ENCODE measurements around the gene CDRT4. TPM values are rescaled to one million over a fixed set of nuclear protein-coding genes. Genes with fewer than 3 reads are reported as not detected.

Gene CDRT4
- total RNA-seq, 1 experiment from 2014 or later: not detected

GRCh38 chr17:15393414-15393813 is 74.0 kb downstream of the CDRT4 start:
- no peak for DNase-seq (ENCODE audit: low spot score)

DNA sequence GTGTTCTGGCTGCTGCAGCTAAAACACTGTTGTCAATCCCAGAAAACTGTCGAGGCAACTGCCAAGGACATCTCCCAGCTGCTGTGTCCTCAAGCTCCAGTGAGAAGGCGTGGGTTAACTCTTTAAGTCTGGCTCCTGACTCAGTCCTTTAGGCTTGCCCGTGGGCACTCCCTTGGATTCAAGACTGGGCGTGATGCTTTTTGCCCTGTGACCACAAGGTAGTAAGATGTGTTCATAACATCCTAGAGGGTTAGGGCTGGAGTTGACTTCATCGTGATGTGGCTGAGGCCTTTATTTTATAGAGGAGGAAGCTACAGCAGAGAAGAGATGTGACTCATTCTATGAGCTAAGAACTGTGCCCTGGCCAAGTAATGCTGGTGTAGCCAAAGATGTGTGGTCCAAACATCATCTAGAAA is 75.1 kb downstream of the CDRT4 start:
- DNase-seq (ENCODE audit: low spot score): peak; percentile 84

DNA sequence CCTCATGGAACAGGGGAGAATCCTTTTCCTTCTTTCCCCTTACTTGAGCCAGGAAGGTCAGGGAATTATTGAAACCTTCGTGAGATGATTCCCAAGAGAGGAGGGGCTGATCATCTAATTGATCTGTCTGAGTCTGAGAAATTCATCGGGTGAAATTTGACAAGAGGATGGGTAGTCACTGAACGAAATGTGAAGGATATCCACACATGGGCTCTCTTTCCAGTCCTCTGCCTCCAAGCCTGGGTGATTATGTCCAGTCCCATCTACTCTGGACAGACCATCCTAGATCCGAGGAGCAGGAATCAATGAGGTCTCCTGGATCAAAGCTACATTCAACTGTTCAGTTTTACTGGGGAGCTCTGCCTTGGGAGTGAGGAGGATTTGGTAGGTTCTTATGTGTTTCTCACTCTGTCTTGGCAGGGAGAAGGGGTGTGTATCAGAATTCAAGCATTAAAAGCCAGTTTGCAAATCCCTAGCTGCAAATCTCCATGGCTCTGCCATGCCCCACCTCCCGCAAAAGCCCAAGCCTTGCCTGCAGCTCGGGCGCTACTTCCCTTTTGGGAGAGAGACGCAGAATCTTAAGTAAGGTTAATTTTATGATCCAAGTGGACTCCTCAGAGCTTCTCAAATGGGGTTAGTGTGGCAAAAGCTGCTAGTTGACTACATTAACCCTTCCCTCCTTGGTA is 78.9 kb downstream of the CDRT4 start:
- no peak for DNase-seq (ENCODE audit: low spot score)

DNA sequence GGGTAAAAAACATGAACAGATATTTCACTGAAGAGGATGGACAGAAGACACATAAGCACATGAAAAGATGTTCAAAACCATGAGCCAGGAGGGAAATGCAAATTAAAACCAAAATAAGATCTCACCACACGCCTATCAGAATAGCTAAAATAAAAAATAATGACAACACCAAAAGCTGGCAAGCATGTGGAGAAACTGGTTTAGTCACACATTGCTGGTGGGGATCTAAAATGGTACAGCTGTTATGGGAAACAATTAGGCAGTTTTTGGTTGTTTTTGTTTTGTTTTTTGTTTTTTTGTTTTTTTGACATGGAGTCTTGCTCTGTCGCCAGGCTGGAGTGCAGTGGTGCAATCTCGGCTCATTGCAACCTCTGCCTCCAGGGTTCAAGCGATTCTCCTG is 81.3 kb downstream of the CDRT4 start:
- no peak for DNase-seq (ENCODE audit: low spot score)

Other genes with a start within 250 kb of the CDRT4 start
- gene PMP22, start 202.3 kb downstream of the CDRT4 start, total RNA-seq (2014; rRNA removed; shearing (Covaris generic)): 18.5 and 27.4 TPM in 2 replicates
- gene TEKT3, start 126.0 kb downstream of the CDRT4 start, total RNA-seq (2014; rRNA removed; shearing (Covaris generic)): not detected in 2 replicates
- 3.6 and 5.3 TPM in 2 replicates for gene TVP23C, start 95.9 kb upstream of the CDRT4 start, total RNA-seq (2014; rRNA removed; shearing (Covaris generic))
- gene FBXW10B, start 152.1 kb upstream of the CDRT4 start, total RNA-seq (2014; rRNA removed; shearing (Covaris generic)): 0.79 and 4.6 TPM in 2 replicates
- gene TRIM16, start 216.7 kb upstream of the CDRT4 start, total RNA-seq (2014; rRNA removed; shearing (Covaris generic)): 193 TPM in 2 replicates
- 19.3 and 26.9 TPM in 2 replicates for gene ZNF286A, start 232.1 kb upstream of the CDRT4 start, total RNA-seq (2014; rRNA removed; shearing (Covaris generic))